ENCODE data around the gene PFN2.
"Not testable (repeated sequence)": the region's sequence is repeated elsewhere in the genome, so short reads cannot be mapped to it uniquely, and the experiment has no call there.

Gene PFN2

DNA sequence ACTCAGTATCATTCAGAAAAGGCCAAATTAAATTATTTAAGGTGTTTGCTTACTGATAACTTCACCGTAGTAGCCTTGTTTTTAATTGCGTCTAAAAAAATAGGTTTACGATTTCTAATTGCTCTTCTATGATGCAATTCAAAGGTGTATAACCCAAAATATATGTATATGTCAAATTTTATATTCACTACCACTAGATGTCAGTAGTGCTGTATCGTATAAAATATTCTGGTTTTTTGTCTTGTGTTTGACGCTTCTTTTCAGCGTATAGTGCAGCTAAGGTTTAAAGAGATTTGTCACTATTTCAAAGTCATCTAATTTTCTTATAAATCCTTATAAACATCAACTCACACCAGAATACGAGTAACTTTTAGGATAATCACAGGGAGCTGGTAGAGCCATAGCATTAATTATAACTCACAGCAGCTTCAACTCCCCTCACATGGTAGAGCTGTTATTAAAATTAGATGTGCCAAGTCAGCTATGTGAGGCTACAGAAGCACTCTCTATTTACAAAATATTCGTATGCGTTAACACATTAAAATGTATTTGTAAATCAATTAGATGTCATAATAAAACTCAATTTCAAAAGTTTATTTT, 3.5 kb downstream of the PFN2 start:
- no peak for DNase-seq

DNA sequence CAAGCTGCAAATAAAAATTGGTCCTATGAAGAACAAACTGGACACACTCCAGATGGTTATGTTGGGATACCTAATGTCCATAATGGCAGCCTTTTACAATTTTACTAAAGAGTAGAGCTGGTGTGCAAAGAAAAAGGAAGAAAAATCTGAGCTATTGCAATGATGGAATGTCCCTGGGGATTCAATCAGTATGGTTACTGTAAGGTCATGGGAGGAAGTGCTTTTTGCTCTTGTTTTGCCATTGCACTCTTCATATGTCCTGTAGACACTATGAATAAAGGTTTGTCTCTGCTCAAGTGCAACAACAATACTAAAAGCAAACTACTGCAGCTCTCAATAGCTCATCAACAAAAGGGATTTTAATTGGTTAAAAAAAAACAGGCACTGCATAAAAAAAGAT, 5.4 kb downstream of the PFN2 start:
- DNase-seq: no peak

GRCh38 chr3:149964291-149964690, 6.4 kb downstream of the PFN2 start:
- no peak for DNase-seq

GRCh38 chr3:149963485-149963884, 7.2 kb downstream of the PFN2 start:
- DNase-seq: no peak

GRCh38 chr3:149959443-149959842, 11.3 kb downstream of the PFN2 start:
- no peak for DNase-seq

GRCh38 chr3:149958171-149958796, 12.4 kb downstream of the PFN2 start:
- no peak for DNase-seq

DNA sequence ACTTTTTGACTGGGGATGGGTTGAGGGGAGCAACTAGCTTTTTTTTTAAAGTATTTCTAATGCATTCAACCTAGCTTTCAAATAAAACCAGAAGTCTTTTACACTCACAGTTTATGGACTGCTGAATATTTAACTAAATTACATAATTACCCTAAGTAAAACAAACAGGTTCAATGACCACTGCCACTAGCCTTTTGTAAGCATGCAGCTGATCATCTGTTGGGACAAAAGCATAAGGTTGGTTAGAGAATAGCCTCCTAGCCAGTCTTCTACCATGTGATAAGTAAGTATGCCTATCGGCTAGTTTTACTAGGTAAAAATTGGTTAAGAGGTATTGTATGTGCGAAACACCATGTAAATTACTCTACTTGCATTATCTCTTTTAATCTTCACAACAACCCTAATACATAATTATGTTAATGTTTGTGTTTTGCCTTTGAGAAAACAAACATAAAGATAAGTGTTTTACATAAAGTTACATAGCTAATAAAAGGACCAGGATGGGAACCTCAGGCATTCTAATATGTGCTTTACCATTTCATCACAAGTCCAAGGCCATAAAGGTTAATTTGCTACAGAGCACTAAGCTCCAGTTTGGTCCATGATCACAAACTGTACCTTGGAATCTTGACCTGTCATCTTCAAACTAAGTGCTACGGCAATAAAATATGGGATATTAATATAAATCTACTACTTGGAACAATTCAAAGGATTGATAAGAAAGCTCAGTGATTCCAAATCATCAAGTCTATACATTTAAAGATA, 13.2 kb downstream of the PFN2 start:
- no peak for DNase-seq

- no peak for DNase-seq
Observed at GRCh38 chr3:149955449-149955848, 15.2 kb downstream of the PFN2 start.

DNA sequence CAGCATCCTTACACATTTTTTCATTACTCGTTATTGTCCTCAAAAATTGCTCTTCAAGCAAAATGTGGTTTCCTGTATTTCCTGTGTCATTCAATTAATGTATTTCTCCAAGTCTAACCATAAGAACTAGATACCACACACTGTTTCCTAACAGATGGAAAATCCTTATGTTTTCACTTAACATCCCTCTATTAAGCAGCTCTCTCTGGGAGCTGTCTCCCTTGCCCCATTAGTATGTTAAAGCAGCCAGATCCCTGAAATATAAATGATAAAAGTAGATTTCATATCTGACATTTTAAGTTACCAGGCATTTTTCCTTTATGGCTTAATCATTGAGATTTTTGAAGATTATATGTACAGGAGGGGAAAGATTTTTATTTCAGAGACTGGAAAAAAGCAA, 15.9 kb downstream of the PFN2 start:
- no peak for DNase-seq

DNA sequence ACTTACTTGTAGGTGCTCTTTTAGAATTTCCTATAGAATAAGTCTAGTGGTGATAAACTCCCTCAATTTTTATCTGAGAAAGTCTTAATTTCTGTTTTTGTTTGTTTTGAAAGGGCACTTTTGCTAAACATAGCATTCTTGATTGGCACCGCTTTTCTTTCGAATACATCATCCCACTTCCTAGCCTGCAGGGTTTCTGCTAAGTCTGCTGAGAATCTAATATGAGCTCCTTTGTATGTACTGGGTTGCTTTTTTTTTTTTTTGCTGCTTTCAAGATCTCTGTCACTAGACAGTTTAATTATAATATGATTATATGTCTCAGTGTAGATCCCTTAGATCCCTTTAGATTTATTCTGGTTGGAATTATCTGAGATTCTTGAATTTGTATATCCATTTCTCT, 21.5 kb downstream of the PFN2 start:
- no peak for DNase-seq

- no peak for DNase-seq
Observed at GRCh38 chr3:149947231-149947630, 23.5 kb downstream of the PFN2 start.

- DNase-seq: not testable (repeated sequence)
Observed at GRCh38 chr3:149943966-149944365, 26.7 kb downstream of the PFN2 start.

GRCh38 chr3:149942409-149942808, 28.3 kb downstream of the PFN2 start:
- no peak for DNase-seq

DNA sequence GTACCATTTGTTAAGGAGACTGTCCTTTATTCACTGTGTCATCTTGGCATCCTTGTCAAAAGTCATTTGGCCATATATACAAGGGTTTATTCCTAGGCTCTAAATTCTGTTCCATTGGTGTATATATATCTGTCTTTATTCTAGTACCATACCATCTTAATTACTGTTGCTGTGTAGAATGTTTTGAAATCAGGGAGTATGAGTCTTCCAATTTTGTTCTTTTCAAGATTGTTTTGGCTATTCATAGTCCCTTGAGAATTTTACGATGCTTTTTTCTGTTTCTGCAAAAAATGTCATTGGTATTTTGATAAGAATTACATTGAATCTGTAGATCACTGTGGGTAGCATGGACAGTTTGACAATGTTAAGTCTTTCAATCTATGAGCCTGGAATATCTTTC, 28.7 kb downstream of the PFN2 start:
- DNase-seq: no peak

DNA sequence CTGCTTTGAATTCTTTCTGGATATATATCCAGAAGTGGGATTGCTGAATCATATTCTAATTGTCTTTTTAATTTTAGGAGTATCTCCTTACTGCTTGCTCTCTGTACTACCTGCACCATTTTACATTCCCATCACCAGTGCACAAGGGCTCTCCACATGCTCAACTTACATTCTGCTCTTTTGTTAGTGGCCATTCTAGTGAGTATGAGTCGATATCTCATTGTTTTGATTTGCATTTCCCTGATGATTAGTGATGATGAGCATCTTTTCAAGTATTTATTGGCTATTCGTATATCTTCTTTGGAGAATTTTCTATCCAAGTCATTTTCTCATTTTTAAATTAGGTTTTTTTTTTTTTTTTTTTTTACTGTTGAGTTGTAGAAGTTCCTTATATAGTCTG, 29.5 kb downstream of the PFN2 start:
- DNase-seq: no peak

DNA sequence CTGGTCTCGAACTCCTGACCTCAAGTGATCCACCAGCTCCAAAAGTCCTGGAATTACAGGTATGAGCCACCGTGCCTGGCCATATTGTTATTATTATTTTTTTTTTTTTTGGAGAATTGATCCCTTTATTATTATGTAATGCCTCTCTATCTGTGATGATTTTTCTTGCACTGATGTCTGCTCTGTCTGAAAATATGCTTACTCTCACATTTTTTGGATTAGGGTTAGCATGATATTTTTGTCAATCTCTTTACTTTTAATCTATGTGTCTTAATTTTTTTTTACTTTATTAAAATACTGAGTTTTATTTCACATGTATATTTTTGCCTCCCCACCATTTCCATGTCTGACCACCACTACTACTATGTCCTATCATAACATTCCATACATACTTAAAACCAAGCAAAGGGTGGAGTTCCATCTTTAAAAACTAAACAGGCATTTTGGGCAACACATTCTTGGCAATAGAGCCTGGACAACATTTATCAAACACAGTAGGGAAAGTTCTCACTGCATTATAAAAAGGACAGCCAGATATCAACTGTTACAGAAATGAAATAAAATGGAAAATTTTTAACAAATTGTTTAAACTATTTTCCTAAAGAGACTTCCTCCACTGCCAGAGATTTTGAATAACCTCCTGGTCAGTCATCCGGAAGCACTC, 32.2 kb downstream of the PFN2 start:
- DNase-seq: not testable (repeated sequence)

GRCh38 chr3:149936812-149937230, 33.9 kb downstream of the PFN2 start:
- peak; percentile 29 to 46 for DNase-seq

DNA sequence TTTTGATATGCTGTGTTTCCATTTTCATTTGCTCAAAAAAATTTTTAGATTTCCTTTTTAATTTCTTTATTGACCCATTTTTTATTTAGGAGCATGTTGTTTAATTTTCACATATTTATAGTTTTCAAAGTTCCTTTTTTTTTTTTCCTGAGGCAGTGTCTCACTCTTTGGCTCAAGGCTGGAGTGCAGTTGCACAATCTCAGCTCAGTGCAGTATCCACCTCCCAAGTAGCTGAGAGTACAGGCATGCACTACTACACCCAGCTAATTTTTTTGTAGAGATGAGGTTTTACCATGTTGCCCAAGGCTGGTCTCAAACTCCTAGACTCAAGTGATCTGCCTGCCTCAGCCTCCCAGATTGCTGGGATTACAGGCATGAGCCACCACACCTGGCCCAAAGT, 36.2 kb downstream of the PFN2 start:
- DNase-seq: no peak

GRCh38 chr3:149933858-149934257, 36.8 kb downstream of the PFN2 start:
- DNase-seq: no peak

DNA sequence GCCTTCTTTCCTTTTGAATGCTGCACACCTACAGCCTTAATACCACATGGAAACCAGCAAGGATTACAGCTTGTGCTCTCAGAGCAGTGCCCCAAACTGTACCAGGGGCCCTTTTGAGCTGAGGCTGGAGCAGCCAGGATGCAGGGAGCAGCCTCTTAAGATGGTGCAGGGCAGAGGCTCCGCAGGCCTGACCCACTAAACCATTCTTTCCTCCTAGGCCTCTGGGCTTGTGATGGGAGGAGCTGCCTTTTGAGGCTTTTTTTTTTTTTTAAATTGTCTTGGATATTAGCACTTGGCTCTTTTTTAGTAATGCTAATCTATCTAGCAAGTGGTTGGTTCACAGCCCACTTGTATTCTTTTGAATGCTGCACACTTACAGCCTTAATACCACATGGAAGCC, 37.7 kb downstream of the PFN2 start:
- no peak for DNase-seq

DNA sequence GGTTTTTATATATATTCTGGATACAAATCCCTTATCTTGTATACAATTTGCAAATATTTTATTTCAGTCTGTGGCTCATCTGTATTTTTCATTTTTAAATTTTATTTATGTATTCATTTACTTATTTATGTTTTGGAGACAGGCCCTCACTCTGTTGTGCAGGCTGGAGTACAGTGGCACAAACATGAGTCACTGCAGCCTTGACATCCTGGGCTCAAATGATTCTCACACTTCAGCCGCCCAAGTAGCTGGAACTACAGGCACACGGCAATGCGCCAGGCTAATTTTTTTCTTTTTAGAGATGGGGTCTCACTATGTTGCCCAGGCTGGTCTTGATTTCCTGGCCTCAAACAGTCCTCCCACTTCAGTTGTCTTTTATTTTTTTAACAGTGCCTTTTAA, 50.6 kb downstream of the PFN2 start:
- no peak for DNase-seq

GRCh38 chr3:149919509-149919908, 51.2 kb downstream of the PFN2 start:
- DNase-seq: no peak

- DNase-seq: no peak
Observed at GRCh38 chr3:149917124-149917667, 53.5 kb downstream of the PFN2 start.

Measured in activated CD4-positive, alpha-beta T cell treated with anti-CD3 and anti-CD28 coated beads, Interleukin-2, amount 50 U/mL, for 48 hours (primary cell).